Astrocyte of the spinal cord (primary cell): ENCODE data around the gene SRRM2.
A peak's percentile ranks its signal among the peaks of the same experiment; 100 is the strongest.

ENCODE experiments used
- DNase-seq: peaks from one replicate; pipeline ENCODE4 v3.0.0; 2011; ENCODE audit warnings: low read depth, low spot score
- H3K4me3 ChIP-seq: 2 replicates; pipeline ENCODE4 v1.5.1; 2011; ENCODE audit warnings: low read depth, mild to moderate bottlenecking, low read length, moderate library complexity
- in situ Hi-C: cut with HindIII; loops from 2 replicates; pipeline ENCODE4 v1.10.0; 2017; ENCODE audit warnings: low sequenced_read_pairs
- TF ChIP-seq, protein P1 (sequence below): IDR thresholded peaks from 2 replicates; pipeline ENCODE4 v1.5.1; 2012; ENCODE audit warnings: low read depth, mild to moderate bottlenecking, low read length, inconsistent platforms

Gene SRRM2

DNA sequence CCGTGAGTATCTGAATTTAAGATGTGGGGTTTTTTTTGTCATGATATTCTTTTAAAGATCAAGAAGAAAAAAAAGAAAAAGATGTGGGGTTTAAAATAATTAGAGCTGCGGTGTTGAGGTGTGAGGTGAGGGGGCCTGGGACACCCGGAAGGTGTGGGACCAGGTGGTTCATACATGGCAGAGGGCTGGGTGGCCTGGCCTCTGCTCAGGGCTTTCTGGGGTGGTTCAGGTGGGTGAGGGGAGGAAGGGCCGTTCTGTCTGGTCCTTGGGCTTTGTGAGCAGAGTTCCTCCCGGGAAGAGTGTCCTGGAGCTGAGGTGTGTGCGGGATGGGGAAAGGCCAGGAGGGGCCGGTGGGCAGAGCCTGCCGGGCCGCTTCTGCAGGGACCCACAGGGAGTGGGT lies 37.4 kb upstream of the SRRM2 start:
- DNase-seq: no peak
- TF ChIP-seq, protein P1, sequence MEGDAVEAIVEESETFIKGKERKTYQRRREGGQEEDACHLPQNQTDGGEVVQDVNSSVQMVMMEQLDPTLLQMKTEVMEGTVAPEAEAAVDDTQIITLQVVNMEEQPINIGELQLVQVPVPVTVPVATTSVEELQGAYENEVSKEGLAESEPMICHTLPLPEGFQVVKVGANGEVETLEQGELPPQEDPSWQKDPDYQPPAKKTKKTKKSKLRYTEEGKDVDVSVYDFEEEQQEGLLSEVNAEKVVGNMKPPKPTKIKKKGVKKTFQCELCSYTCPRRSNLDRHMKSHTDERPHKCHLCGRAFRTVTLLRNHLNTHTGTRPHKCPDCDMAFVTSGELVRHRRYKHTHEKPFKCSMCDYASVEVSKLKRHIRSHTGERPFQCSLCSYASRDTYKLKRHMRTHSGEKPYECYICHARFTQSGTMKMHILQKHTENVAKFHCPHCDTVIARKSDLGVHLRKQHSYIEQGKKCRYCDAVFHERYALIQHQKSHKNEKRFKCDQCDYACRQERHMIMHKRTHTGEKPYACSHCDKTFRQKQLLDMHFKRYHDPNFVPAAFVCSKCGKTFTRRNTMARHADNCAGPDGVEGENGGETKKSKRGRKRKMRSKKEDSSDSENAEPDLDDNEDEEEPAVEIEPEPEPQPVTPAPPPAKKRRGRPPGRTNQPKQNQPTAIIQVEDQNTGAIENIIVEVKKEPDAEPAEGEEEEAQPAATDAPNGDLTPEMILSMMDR: no peak
- no peak overlapping the region for H3K4me3 ChIP-seq
- in situ Hi-C loops: no loop called here

DNA sequence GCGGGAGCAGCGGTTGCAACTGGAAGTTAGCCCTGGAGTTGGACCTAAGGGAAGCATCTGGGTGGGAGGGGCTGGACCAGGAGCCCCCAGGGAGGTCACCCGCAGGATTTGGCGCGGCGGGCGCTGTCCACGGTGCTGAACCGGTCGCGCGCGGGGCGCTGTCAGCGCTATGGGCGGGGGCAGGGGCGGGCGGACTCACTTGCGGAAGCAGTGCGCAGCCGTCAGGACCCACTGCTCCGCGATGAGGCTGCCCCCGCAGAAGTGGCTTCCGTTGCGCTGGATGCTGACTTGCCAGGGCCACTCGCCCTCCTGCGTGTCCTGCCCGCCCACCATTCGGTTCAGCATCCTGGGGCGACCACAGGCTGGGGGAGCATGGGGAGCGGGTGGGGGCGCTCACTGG lies 36.9 kb upstream of the SRRM2 start:
- in situ Hi-C loops: no loop called here
- TF ChIP-seq, protein P1: no peak
- H3K4me3 ChIP-seq: no peak overlapping the region
- peak; percentile 38 for DNase-seq

DNA sequence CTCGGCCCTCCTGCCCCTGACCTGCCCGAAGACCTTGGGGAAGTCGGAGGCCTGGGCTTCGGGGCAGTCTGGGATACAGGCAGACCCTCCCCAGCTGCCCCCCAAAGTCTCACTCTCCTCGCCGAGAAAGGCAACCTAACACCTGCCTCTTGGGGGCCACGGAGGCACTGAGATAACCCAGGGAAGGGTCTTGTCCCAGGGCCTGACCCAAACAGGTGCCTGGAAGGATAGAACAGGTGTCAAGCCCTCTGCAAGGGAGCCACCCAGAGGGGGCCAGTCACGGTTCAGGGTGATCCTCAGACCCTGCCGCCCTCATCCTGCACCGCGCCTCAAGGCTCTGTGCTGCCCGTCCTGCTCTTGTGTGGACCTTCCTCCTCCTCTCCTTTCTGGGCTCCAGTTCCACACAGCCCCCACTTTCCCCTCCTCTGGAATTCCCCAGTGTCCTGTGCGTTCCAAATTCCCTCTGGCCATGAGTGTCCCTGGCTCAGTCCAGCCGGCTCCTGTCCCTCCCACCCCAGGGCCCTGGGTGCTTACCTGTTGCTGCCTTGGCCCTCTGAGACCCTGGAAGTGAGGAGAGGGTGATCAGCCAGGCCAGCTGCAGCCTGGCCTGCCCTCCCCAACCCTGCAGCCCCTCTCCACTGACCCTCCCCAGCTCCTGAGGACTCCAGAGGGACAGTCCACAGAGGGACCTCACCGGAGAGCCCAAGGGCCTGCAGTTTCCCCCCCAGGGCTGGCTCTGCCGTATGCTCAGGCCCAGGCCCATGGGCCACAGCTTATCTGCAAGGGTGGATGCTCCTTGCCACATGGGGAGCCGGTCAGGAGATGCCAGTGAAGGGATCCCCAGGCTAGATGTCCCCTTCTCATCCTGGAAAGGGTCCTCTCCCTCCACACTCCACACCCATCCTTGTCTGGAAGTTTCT lies 36.2 kb upstream of the SRRM2 start:
- H3K4me3 ChIP-seq: no peak overlapping the region
- TF ChIP-seq, protein P1: no peak
- no peak for DNase-seq
- in situ Hi-C loops: no loop called here

GRCh38 chr16:2716948-2717347 lies 35.5 kb upstream of the SRRM2 start:
- TF ChIP-seq, protein P1: no peak
- no peak for DNase-seq
- in situ Hi-C loops: no loop called here
- no peak overlapping the region for H3K4me3 ChIP-seq

DNA sequence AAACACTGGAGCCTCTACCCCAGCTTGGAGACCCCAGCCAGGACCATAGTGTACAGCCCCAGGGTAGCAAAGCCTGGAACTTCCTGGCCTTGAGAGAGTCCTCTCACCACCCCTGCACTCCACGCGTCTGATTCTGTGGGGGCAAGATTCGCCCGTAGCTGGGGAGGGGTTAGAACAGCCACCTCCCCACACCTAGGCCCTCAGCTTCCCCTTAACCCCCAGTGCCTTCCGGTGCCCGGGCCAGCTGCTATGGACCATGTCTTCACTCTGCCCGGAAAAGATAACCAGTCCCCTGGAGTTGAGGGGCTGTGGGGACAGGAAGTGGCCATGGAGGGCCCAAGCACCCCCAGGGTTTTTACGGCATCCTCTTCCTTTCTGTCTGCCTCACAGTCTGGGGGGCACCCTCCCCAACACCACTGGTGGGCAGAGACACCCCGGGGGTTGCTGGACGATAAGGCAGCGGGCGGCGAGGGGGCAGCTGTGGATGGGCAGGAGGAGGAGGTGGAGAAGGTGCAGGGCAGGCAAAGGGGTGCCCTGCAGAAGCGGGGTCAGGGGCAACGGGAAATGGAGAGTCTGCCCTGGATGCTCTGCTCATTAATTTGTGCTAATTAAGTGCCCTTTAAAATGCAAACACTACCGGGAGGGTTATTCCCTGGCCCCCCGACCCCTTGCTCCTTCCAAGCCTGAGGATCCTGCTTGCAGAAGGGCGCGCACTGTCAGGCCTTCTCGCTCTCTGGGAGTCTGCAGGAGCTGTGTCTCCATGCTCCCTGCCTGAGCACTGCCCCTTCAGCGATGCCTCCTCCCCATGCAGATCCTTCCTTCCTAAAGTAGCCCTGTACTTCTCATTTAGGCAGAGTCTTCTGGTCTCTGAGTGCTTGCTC lies 34.8 kb upstream of the SRRM2 start:
- in situ Hi-C loops: no loop called here
- no peak for DNase-seq
- TF ChIP-seq, protein P1: no peak
- H3K4me3 ChIP-seq: no peak overlapping the region

- DNase-seq: no peak
- no peak overlapping the region for H3K4me3 ChIP-seq
- in situ Hi-C loops: no loop called here
- TF ChIP-seq, protein P1: no peak
These were observed 32.9 kb upstream of the SRRM2 start for GRCh38 chr16:2719328-2720063.
